HEK293 (cell line): Measurements from ENCODE around the gene MELTF.
A peak's percentile ranks its signal among the peaks of the same experiment; 100 is the strongest.

ENCODE experiments used
- CTCF ChIA-PET: fragments of 350-600 bp; formaldehyde crosslinking; extraction: SDS; loops from one replicate; lab custom pipeline; 2021; ENCODE audit warnings: antibody characterized with exemption; lab: Yijun Ruan, JAX
- POLR2A ChIA-PET: fragments of 300-600 bp; formaldehyde crosslinking; extraction: SDS; loops from one replicate; lab custom pipeline; 2020; ENCODE audit warnings: antibody characterized with exemption, inconsistent platforms; lab: Yijun Ruan, JAX
- H3K27ac ChIP-seq: fragments of 200-500 bp; sonication (Bioruptor generic); 2 replicates; pipeline ENCODE4 v1.5.1; 2014; ENCODE audit warnings: low read depth, low read length, control low read depth, inconsistent platforms; ENCODE audit errors: extremely low read depth
- H3K36me3 ChIP-seq, 2 experiments: fragments of 200-500 bp in 1 of 2; sonication (Bioruptor generic) in 1 of 2; 1 replicate in 1 of 2; 2 replicates in 1 of 2; pipeline ENCODE4 v1.5.1; 2014 to 2017; ENCODE audit warnings: inconsistent platforms in 2 of 2, low read length in 2 of 2; ENCODE audit not compliant: control insufficient read depth in 2 of 2, insufficient read depth in 1 of 2
- H3K4me1 ChIP-seq: fragments of 200-500 bp; sonication (Bioruptor generic); 2 replicates; pipeline ENCODE4 v1.5.1; 2014; ENCODE audit warnings: mild to moderate bottlenecking, low read length, inconsistent platforms; ENCODE audit not compliant: control insufficient read depth, insufficient read depth
- H3K4me3 ChIP-seq: 2 replicates; pipeline ENCODE4 v1.5.1; 2011; ENCODE audit warnings: low read depth, mild to moderate bottlenecking, control low read depth, low read length, moderate library complexity
- H3K9me3 ChIP-seq: fragments of 200-500 bp; sonication (Bioruptor generic); 2 replicates; pipeline ENCODE4 v1.5.1; 2014; ENCODE audit warnings: low read depth, low read length, inconsistent platforms; ENCODE audit not compliant: control insufficient read depth, insufficient read depth
- BCL11B ChIP-seq: fragments of 450-650 bp; formaldehyde crosslinking; IDR thresholded peaks from 2 replicates; pipeline ENCODE4 v1.5.1; 2016; ENCODE audit warnings: low read depth, missing biosample characterization, missing genetic modification characterization
- EGR2 ChIP-seq: fragments of 450-650 bp; formaldehyde crosslinking; IDR thresholded peaks from 2 replicates; pipeline ENCODE4 v1.5.1; 2016; ENCODE audit warnings: low read depth, missing biosample characterization, missing genetic modification characterization
- PRDM1 ChIP-seq: fragments of 450-650 bp; formaldehyde crosslinking; IDR thresholded peaks from 2 replicates; pipeline ENCODE4; 2016; ENCODE audit warnings: missing biosample characterization, missing genetic modification characterization
- SP3 ChIP-seq: fragments of 450-650 bp; formaldehyde crosslinking; IDR thresholded peaks from 2 replicates; pipeline ENCODE4 v1.5.1; 2016; ENCODE audit warnings: missing biosample characterization, missing genetic modification characterization
- ZBTB44 ChIP-seq: fragments of 450-650 bp; IDR thresholded peaks from 2 replicates; pipeline ENCODE4 v1.5.1; 2018; ENCODE audit warnings: missing biosample characterization, mild to moderate bottlenecking, missing genetic modification characterization
- ZFHX2 ChIP-seq: fragments of 450-650 bp; formaldehyde crosslinking; conservative IDR thresholded peaks from 2 replicates; pipeline ENCODE4 v1.5.1; 2016; ENCODE audit warnings: missing biosample characterization, missing genetic modification characterization
- ZFP3 ChIP-seq: fragments of 450-650 bp; formaldehyde crosslinking; IDR thresholded peaks from 2 replicates; pipeline ENCODE4 v1.5.1; 2016; ENCODE audit warnings: low read depth, missing biosample characterization, missing genetic modification characterization
- ZIC2 ChIP-seq: fragments of 450-650 bp; formaldehyde crosslinking; IDR thresholded peaks from 2 replicates; pipeline ENCODE4 v1.5.1; 2016; ENCODE audit warnings: missing biosample characterization, missing genetic modification characterization
- ZNF10 ChIP-seq: fragments of 450-650 bp; formaldehyde crosslinking; IDR thresholded peaks from 2 replicates; pipeline ENCODE4 v1.5.1; 2017; ENCODE audit warnings: missing biosample characterization, missing genetic modification characterization
- ZNF132 ChIP-seq: fragments of 450-650 bp; formaldehyde crosslinking; IDR thresholded peaks from 2 replicates; pipeline ENCODE4 v1.5.1; 2017; ENCODE audit warnings: missing biosample characterization, missing genetic modification characterization, borderline replicate concordance
- ZNF146 ChIP-seq: fragments of 450-650 bp; formaldehyde crosslinking; IDR thresholded peaks from 2 replicates; pipeline ENCODE4 v1.5.1; 2016; ENCODE audit warnings: missing biosample characterization, missing genetic modification characterization
- ZNF274 ChIP-seq, 2 experiments: fragments of 200-500 bp in 1 of 2; fragments of 450-650 bp in 1 of 2; sonication (Bioruptor generic) in 1 of 2; formaldehyde crosslinking in 1 of 2; IDR thresholded peaks; 2 replicates each; pipeline versions ENCODE4 v1.5.1 to v1.6.1; 2014 to 2016; ENCODE audit warnings: borderline replicate concordance in 1 of 2, inconsistent platforms in 1 of 2, low read length in 1 of 2, missing biosample characterization in 1 of 2, missing genetic modification characterization in 1 of 2
- ZNF416 ChIP-seq: fragments of 450-650 bp; formaldehyde crosslinking; IDR thresholded peaks from 2 replicates; pipeline ENCODE4 v1.5.1; 2016; ENCODE audit warnings: missing biosample characterization, missing genetic modification characterization
- ZNF510 ChIP-seq: fragments of 450-650 bp; formaldehyde crosslinking; IDR thresholded peaks from 2 replicates; pipeline ENCODE4 v1.5.1; 2018; ENCODE audit warnings: mild to moderate bottlenecking, missing genetic modification characterization, missing biosample characterization; ENCODE audit not compliant: insufficient replicate concordance
- ZNF514 ChIP-seq: fragments of 450-650 bp; formaldehyde crosslinking; IDR thresholded peaks from 2 replicates; pipeline ENCODE4 v1.5.1; 2016; ENCODE audit warnings: missing biosample characterization, missing genetic modification characterization
- ZNF621 ChIP-seq: fragments of 450-650 bp; formaldehyde crosslinking; IDR thresholded peaks from 2 replicates; pipeline ENCODE4 v1.5.1; 2017; ENCODE audit warnings: missing biosample characterization, missing genetic modification characterization
- ZNF664 ChIP-seq: fragments of 450-650 bp; formaldehyde crosslinking; IDR thresholded peaks from 2 replicates; pipeline ENCODE4 v1.5.1; 2016; ENCODE audit warnings: missing biosample characterization, missing genetic modification characterization
- ZNF670 ChIP-seq: fragments of 450-650 bp; formaldehyde crosslinking; IDR thresholded peaks from 2 replicates; pipeline ENCODE4 v1.5.1; 2016; ENCODE audit warnings: missing biosample characterization, missing genetic modification characterization, low read depth

The MELTF gene

GRCh38 chr3:197015790-197016736 lies 13.6 kb downstream of the MELTF start:
- Histone ChIP-seq H3K9me3 (no peaks in the 10 kb centered on the region), H3K27ac (no peak overlapping the region), H3K36me3 (no peaks in the 10 kb centered on the region), H3K4me3 (no peak overlapping the region), H3K4me1 (no peaks in the 10 kb centered on the region)
- CTCF ChIA-PET: interaction anchor here (1.0 to 1.2 kb wide), 2 partner anchors 13 to 14 kb away, joined by 4 read pairs; partner anchors contain the start of gene MELTF
- POLR2A ChIA-PET: no interaction called here
- TF ChIP-seq ZNF514 (tag by site-specific recombination): no peak
- TF ChIP-seq BCL11B (tag by site-specific recombination): no peak
- no peak for TF ChIP-seq ZNF274 (IDR thresholded peaks at IDR 0.05; ENCODE audit: low read length)
- TF ChIP-seq ZNF274 (tag by site-specific recombination; IDR thresholded peaks at IDR 0.05; ENCODE audit: borderline replicate concordance): no peak
- TF ChIP-seq SP3 (tag by site-specific recombination): no peak
- TF ChIP-seq ZFP3 (tag by site-specific recombination): no peak
- TF ChIP-seq ZBTB44 (tag by site-specific recombination): no peak
- TF ChIP-seq ZNF621 (tag by site-specific recombination): no peak
- no peak for TF ChIP-seq ZNF670 (tag by site-specific recombination)
- no peak for TF ChIP-seq ZNF416 (tag by site-specific recombination)
- TF ChIP-seq ZNF510 (tag by site-specific recombination): no peak
- no peak for TF ChIP-seq ZNF132 (tag by site-specific recombination)
- TF ChIP-seq, all 188 proteins: peak for 0

GRCh38 chr3:197014942-197015575 lies 14.6 kb downstream of the MELTF start:
- ChIA-PET POLR2A (no interaction called here), CTCF (interaction anchor here (1.0 kb wide), 1 partner anchor 15 kb away, joined by 4 read pairs; no protein-coding TSS in a partner anchor)
- TF ChIP-seq ZIC2: peak; percentile 45
- peak; percentile 40 for TF ChIP-seq ZFHX2
- TF ChIP-seq PRDM1 (tag by site-specific recombination): no peak
- TF ChIP-seq ZNF664 (tag by site-specific recombination): no peak
- peak; percentile 27; the same call in 1 of the 2 replicates for TF ChIP-seq EGR2 (tag by site-specific recombination)
- no peaks in the 10 kb centered on the region for H3K36me3 ChIP-seq
- no peaks in the 10 kb centered on the region for H3K9me3 ChIP-seq
- H3K4me3 ChIP-seq: no peak overlapping the region
- H3K4me1 ChIP-seq: no peaks in the 10 kb centered on the region
- H3K27ac ChIP-seq: no peak overlapping the region

GRCh38 chr3:197014024-197014423 lies 15.6 kb downstream of the MELTF start:
- CTCF ChIA-PET: no interaction called here
- POLR2A ChIA-PET: no interaction called here

More at GRCh38 chr3:197014024-197014423, 15.6 kb downstream of the MELTF start:
- Histone ChIP-seq H3K27ac (no peak overlapping the region), H3K36me3 (no peaks in the 10 kb centered on the region), H3K4me3 (no peak overlapping the region), H3K4me1 (no peaks in the 10 kb centered on the region), H3K9me3 (no peaks in the 10 kb centered on the region)
- TF ChIP-seq ZNF10 (tag by site-specific recombination) (no peak), ZNF146 (tag by site-specific recombination) (peak; percentile 86)
